ENCODE data around the gene ADGRG1. TPM values are rescaled to one million over a fixed set of nuclear protein-coding genes. Genes with fewer than 3 reads are reported as not detected.

The ADGRG1 gene
- 24.8 and 29.1 TPM in 2 replicates for total RNA-seq

DNA sequence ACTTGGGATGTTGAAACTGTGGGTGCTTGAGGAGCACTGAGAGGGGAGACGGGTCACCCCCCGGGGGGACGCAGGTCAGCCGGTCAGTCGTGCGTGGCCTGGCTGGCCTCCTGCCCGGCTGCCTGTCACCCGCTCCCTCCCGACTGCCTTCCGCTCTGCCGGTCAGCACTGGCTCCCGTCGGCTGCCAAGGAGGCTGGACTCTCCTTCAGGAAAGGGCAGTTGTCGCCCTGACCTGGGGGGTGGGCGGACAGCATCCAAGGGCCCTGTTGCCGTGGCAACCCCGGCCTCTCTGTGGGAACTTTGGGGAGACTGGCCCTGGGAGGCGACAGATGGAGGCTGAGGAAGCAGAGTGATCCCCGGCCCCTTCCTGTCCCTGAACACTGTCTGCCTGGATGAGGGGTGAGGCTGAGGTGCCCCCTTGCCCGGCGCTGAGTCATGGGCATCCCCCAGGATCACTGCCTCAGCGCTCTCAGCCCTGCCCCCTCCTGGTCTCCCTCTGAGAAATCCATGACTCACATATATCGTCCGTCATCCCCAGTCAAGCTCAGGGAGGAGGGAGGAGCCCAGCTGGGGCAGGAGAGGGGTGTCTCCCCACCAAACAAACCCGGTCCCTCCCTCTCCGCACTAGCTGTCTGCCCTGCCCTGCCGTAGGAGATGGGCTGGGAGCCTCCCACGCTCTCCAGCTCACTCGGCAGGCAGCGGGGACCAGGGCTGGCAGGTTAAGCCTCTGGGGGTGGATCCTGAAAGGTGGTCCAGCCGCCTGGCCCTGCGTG is at the start of gene ADGRG1:
Gene ADGRG1 (plus strand): TSS at position 623 of the 774 bp plus-strand sequence. CDS start 21,658 bp downstream, outside the sequence.

DNA sequence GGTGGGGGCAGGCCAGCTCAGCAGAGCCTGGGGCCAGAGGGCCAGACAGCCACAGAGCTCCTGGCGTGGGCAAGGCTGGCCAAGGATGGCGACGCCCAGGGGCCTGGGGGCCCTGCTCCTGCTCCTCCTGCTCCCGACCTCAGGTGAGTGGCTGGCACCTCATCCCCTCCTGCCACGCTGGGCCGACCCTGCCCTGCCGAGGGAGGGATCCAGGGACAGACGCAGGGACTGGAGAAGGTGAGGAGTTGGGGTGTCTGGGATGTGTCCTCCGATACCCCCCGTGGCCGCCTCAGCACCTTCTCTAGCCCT is 39.8 kb downstream of the ADGRG1 start, which contains the start of gene ADGRG3:
Gene ADGRG3 (plus strand): TSS at position 44 of the 309 bp plus-strand sequence. CDS start 42 bp downstream, at position 86.

DNA sequence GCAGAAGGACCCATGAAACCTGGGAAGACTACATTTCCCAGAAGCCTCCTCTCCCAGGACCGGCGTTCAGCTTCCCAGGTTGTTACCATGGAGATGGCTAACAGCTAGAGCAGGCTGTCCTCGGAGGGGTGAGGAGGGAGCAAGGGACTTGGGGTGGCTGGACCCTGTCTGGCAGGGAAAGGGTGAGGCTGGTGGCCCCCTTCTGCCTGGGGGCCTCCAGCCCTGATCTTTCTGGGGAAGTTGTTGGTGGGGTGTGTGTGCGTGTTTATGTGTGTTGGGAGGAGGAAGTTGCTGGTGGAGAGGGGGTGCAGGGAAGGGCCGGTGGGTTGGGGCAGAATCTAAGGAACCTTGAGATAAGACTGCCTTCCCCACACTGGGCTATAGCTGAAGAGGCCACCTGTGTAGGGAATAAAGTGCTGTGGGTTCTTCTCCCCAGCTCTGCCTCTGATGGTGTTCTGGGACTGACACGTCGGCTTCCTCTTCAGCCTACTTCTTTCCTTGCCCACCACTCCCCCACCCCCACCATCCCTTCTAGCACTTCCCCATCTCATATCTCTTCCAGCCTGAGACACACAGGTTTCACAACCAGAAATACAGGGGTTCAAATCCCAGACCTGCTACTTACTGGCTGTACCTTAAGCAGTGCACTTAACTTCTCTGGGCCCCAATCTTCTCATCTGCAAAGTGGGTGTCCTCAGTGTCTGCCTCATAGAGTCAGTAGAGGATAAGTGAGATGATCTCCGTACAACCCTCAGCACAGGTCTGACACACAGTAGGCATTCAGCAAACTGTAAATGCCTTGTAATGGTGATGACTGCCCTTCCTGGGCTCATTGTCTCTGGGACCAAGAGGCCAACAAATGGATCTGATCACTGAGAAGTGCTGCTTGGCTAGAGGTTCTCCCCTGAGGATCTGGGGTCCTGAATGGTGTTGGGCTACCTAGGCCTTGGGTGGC is 66.6 kb downstream of the ADGRG1 start, which contains the start of gene DRC7:
Gene DRC7 (plus strand): TSS at position 82 of the 955 bp plus-strand sequence. CDS start 3,144 bp downstream, outside the sequence.

Other genes with a start within 250 kb of the ADGRG1 start
- not detected in 2 replicates for gene CCL17, start 223.9 kb upstream of the ADGRG1 start, total RNA-seq
- 71.7 and 76.7 TPM in 2 replicates for gene CIAPIN1, start 181.2 kb upstream of the ADGRG1 start, total RNA-seq
- gene COQ9, start 181.2 kb upstream of the ADGRG1 start, total RNA-seq: 48.2 and 55.7 TPM in 2 replicates
- 106 and 110 TPM in 2 replicates for gene POLR2C, start 166.0 kb upstream of the ADGRG1 start, total RNA-seq
- gene DOK4, start 142.1 kb upstream of the ADGRG1 start, total RNA-seq: 24.0 and 25.1 TPM in 2 replicates
- 9.9 and 14.5 TPM in 2 replicates for gene CCDC102A, start 92.1 kb upstream of the ADGRG1 start, total RNA-seq
- gene ADGRG5, start 86.0 kb upstream of the ADGRG1 start, total RNA-seq: not detected in 2 replicates
- not detected in 2 replicates for gene ADGRG3, start 39.7 kb downstream of the ADGRG1 start, total RNA-seq
- 0.09 and 0.19 TPM in 2 replicates for gene DRC7, start 66.2 kb downstream of the ADGRG1 start, total RNA-seq
- gene KATNB1, start 107.1 kb downstream of the ADGRG1 start, total RNA-seq: 18.8 and 26.0 TPM in 2 replicates
- gene KIFC3, start 173.9 kb downstream of the ADGRG1 start, total RNA-seq: 45.3 and 56.0 TPM in 2 replicates

Measured in endothelial cell of coronary artery (primary cell).